Liver (tissue), 9 donors: ENCODE data around the gene LNX1. TPM values are rescaled to one million over a fixed set of nuclear protein-coding genes. Genes with fewer than 3 reads are reported as not detected.
A peak's percentile ranks its signal among the peaks of the same experiment; 100 is the strongest.

Experiments used
- DNase-seq: peaks from one replicate; pipeline ENCODE4 v3.0.0-alpha.2; 2017; ENCODE audit warnings: low spot score
- H3K27ac ChIP-seq, 2 donors: one replicate each; pipeline ENCODE4 v1.7.0; 2013; ENCODE audit warnings: inconsistent platforms in 2 of 2, low read length in 2 of 2, control low read depth in 1 of 2, low read depth in 1 of 2, mild to moderate bottlenecking in 1 of 2
- H3K27me3 ChIP-seq, 4 donors: one replicate each; pipeline versions ENCODE4 v1.6.1 to v1.7.0; 2013; ENCODE audit warnings: low read length in 3 of 4, inconsistent platforms in 1 of 4, mild to moderate bottlenecking in 1 of 4, moderate library complexity in 1 of 4; ENCODE audit not compliant: control insufficient read depth in 4 of 4, insufficient read depth in 4 of 4
- H3K36me3 ChIP-seq, 4 donors: one replicate each; pipeline versions ENCODE4 v1.6.1 to v1.7.0; 2013; ENCODE audit warnings: low read length in 3 of 4, mild to moderate bottlenecking in 3 of 4, low read depth in 1 of 4, moderate library complexity in 1 of 4; ENCODE audit not compliant: control insufficient read depth in 4 of 4, insufficient read depth in 3 of 4
- H3K4me1 ChIP-seq, 4 donors: one replicate each; pipeline versions ENCODE4 v1.6.1 to v1.7.0; 2013; ENCODE audit warnings: low read length in 3 of 4, mild to moderate bottlenecking in 3 of 4, moderate library complexity in 1 of 4; ENCODE audit not compliant: control insufficient read depth in 4 of 4, insufficient read depth in 4 of 4
- H3K4me3 ChIP-seq, 3 donors: one replicate each; pipeline versions ENCODE4 v1.6.1 to v1.7.0; 2013; ENCODE audit warnings: low read length in 3 of 3, control low read depth in 1 of 3, low read depth in 1 of 3, mild to moderate bottlenecking in 1 of 3
- H3K9ac ChIP-seq, 2 donors: one replicate each; pipeline ENCODE4 v1.7.0; 2013; ENCODE audit warnings: low read length in 2 of 2, mild to moderate bottlenecking in 2 of 2, moderate library complexity in 2 of 2, control low read depth in 1 of 2, low read depth in 1 of 2
- H3K9me3 ChIP-seq, 4 donors: one replicate each; pipeline versions ENCODE4 v1.6.1 to v1.7.0; 2013; ENCODE audit warnings: low read length in 3 of 4; ENCODE audit not compliant: control insufficient read depth in 4 of 4
- ATF3 ChIP-seq: IDR thresholded peaks from 2 replicates; pipeline ENCODE4 v1.6.1; 2016; ENCODE audit warnings: antibody characterized with exemption
- CTCF ChIP-seq: fragments of 150-350 bp; IDR thresholded peaks from 2 replicates; pipeline ENCODE4 v1.5.1; 2017; ENCODE audit warnings: improper control_type of control experiment, low read depth, low read length; ENCODE audit not compliant: missing input control
- EGR1 ChIP-seq, 2 donors: IDR thresholded peaks; 2 replicates each; pipeline ENCODE4 v1.6.1; 2016 to 2018; ENCODE audit warnings: antibody characterized with exemption in 2 of 2, low read depth in 2 of 2
- FOXA1 ChIP-seq: IDR thresholded peaks from 2 replicates; pipeline ENCODE4 v1.6.1; 2016; ENCODE audit warnings: antibody characterized with exemption
- FOXA2 ChIP-seq: IDR thresholded peaks from 2 replicates; pipeline ENCODE4 v1.6.1; 2016; ENCODE audit warnings: antibody characterized with exemption
- NR2F2 ChIP-seq: IDR thresholded peaks from 2 replicates; pipeline ENCODE4 v1.6.1; 2016; ENCODE audit warnings: antibody characterized with exemption
- RAD21 ChIP-seq, 2 donors: IDR thresholded peaks; 2 replicates each; pipeline ENCODE4 v1.6.1; 2016; ENCODE audit warnings: antibody characterized with exemption in 2 of 2, mild to moderate bottlenecking in 2 of 2
- REST ChIP-seq: IDR thresholded peaks from 2 replicates; pipeline ENCODE4 v1.6.1; 2016; ENCODE audit warnings: antibody characterized with exemption, mild to moderate bottlenecking
- RXRA ChIP-seq, 2 donors: IDR thresholded peaks; 2 replicates each; pipeline ENCODE4 v1.6.1; 2017 to 2018; ENCODE audit warnings: antibody characterized with exemption in 2 of 2, mild to moderate bottlenecking in 1 of 2
- TAF1 ChIP-seq: conservative IDR thresholded peaks from 2 replicates; pipeline ENCODE4 v1.6.1; 2016; ENCODE audit warnings: antibody characterized with exemption, mild to moderate bottlenecking
- YY1 ChIP-seq: IDR thresholded peaks from 2 replicates; pipeline ENCODE4 v1.6.1; 2016; ENCODE audit warnings: antibody characterized with exemption, mild to moderate bottlenecking
- ZBTB33 ChIP-seq: IDR thresholded peaks from 2 replicates; pipeline ENCODE4 v1.6.1; 2016; ENCODE audit warnings: antibody characterized with exemption
- WGBS: extraction: QIAGEN DNeasy Blood & Tissue Kit; methylation state at CpG from one replicate; pipeline ENCODE4 v1.1.7; 2013; 5-methylcytosine and 5-hydroxymethylcytosine counted together
- polyA plus RNA-seq, 2 donors: library from polyadenylated mRNA; stranded (reverse) in 1 of 2; unstranded in 1 of 2; fragments of 200-250 nt in 1 of 2; fragments of >200 nt in 1 of 2; fragmentation: Nextera tagmentation in 1 of 2; extraction: Ambion mirVana in 1 of 2; gene quantifications; one replicate each; pipeline versions ENCODE4 v1.2.1 to v1.2.3, GENCODE V29; 2013 to 2015
- total RNA-seq, 2 donors: library from RNA; depleted of rRNA; stranded (reverse); fragments of >200 nt; gene quantifications; one replicate each; pipeline ENCODE4 v1.2.3, GENCODE V29; 2014
- donor health status: healthy.
- donor health status: healthy.
- donor health status: healthy.
- donor health status: healthy.
- donor health status: healthy.

The LNX1 gene
- total and polyA plus RNA-seq, 4 donors = 1.5 to 3.4 (median 2.3) TPM

- Histone ChIP-seq H3K27ac (no peak overlapping the region), H3K4me1 (no peaks in the 10 kb centered on the region), H3K36me3 (no peaks in the 10 kb centered on the region), H3K27me3 (no peaks in the 10 kb centered on the region), H3K9ac (no peak overlapping the region), H3K9me3 (no peaks in the 10 kb centered on the region), H3K4me3 (no peak overlapping the region)
- TF ChIP-seq FOXA2 (no peak), REST (no peak), YY1 (no peak), NR2F2 (no peak), RAD21 (IDR thresholded peaks at IDR 0.05) (peak; percentile 61 to 81), CTCF (peak; percentile 30), ATF3 (no peak), ZBTB33 (no peak), FOXA1 (no peak), EGR1 (IDR thresholded peaks at IDR 0.05; ENCODE audit: low read depth in 2 of 2) (no peak), TAF1 (no peak)
- 70% methylated on average over 9 of the region's 9 CpGs for WGBS
- no peak for DNase-seq
Observed at GRCh38 chr4:53601251-53601764, 10.0 kb upstream of the LNX1 start.

GRCh38 chr4:53599632-53600031 is 8.3 kb upstream of the LNX1 start:
- Histone ChIP-seq H3K36me3 (no peaks in the 10 kb centered on the region), H3K9me3 (no peaks in the 10 kb centered on the region), H3K9ac (no peak overlapping the region), H3K4me1 (no peaks in the 10 kb centered on the region), H3K4me3 (no peak overlapping the region), H3K27me3 (no peaks in the 10 kb centered on the region), H3K27ac (no peak overlapping the region)
- no peak for DNase-seq
- 91% methylated on average over 2 of the region's 2 CpGs for WGBS
- no peak for TF ChIP-seq FOXA2
- no peak for TF ChIP-seq YY1
- TF ChIP-seq RXRA (IDR thresholded peaks at IDR 0.05) = no peak
